ENCODE measurements around the gene CLEC11A.

Gene CLEC11A

GRCh38 chr19:50697414-50698124 lies 25.6 kb upstream of the CLEC11A start:
- FAIRE-seq (no peak), DNase-seq (ENCODE audit: insufficient read length, low spot score) (no peak)
- TF ChIP-seq POLR2A (IDR thresholded peaks at IDR 0.05; ENCODE audit: low read depth, low read length): no peak

GRCh38 chr19:50701367-50701985 lies 21.7 kb upstream of the CLEC11A start:
- no peak for DNase-seq (ENCODE audit: insufficient read length, low spot score)
- no peak for TF ChIP-seq POLR2A (IDR thresholded peaks at IDR 0.05; ENCODE audit: low read depth, low read length)
- FAIRE-seq: no peak

- FAIRE-seq (no peak), DNase-seq (ENCODE audit: insufficient read length, low spot score) (no peak)
- TF ChIP-seq POLR2A (IDR thresholded peaks at IDR 0.05; ENCODE audit: low read depth, low read length): no peak
Measured at GRCh38 chr19:50702158-50702870, 20.9 kb upstream of the CLEC11A start.

GRCh38 chr19:50702871-50703829 lies 20.0 kb upstream of the CLEC11A start:
- DNase-seq (ENCODE audit: insufficient read length, low spot score): peak; percentile 97
- TF ChIP-seq POLR2A (IDR thresholded peaks at IDR 0.05; ENCODE audit: low read depth, low read length): no peak
- FAIRE-seq: peak; percentile 67

- no peak for DNase-seq (ENCODE audit: insufficient read length, low spot score)
- no peak for TF ChIP-seq POLR2A (IDR thresholded peaks at IDR 0.05; ENCODE audit: low read depth, low read length)
- FAIRE-seq: no peak
Measured at GRCh38 chr19:50703915-50704796, 19.0 kb upstream of the CLEC11A start.

- DNase-seq (ENCODE audit: insufficient read length, low spot score) (peak; percentile 99), FAIRE-seq (peak; percentile 89)
- no peak for TF ChIP-seq POLR2A (IDR thresholded peaks at IDR 0.05; ENCODE audit: low read depth, low read length)
Measured at GRCh38 chr19:50705422-50706019, 17.6 kb upstream of the CLEC11A start.

- no peak for FAIRE-seq
- no peak for TF ChIP-seq POLR2A (IDR thresholded peaks at IDR 0.05; ENCODE audit: low read depth, low read length)
- DNase-seq (ENCODE audit: insufficient read length, low spot score): no peak
Measured at GRCh38 chr19:50706387-50706786, 16.8 kb upstream of the CLEC11A start.

GRCh38 chr19:50708179-50708879 lies 14.8 kb upstream of the CLEC11A start:
- no peak for TF ChIP-seq POLR2A (IDR thresholded peaks at IDR 0.05; ENCODE audit: low read depth, low read length)
- DNase-seq (ENCODE audit: insufficient read length, low spot score): no peak
- FAIRE-seq: no peak

GRCh38 chr19:50710094-50710493 lies 13.1 kb upstream of the CLEC11A start:
- no peak for FAIRE-seq
- no peak for TF ChIP-seq POLR2A (IDR thresholded peaks at IDR 0.05; ENCODE audit: low read depth, low read length)
- no peak for DNase-seq (ENCODE audit: insufficient read length, low spot score)

- FAIRE-seq (no peak), DNase-seq (ENCODE audit: insufficient read length, low spot score) (no peak)
Measured at GRCh38 chr19:50710612-50711011, 12.6 kb upstream of the CLEC11A start.

GRCh38 chr19:50711196-50711595 lies 12.0 kb upstream of the CLEC11A start:
- no peak for FAIRE-seq
- no peak for TF ChIP-seq POLR2A (IDR thresholded peaks at IDR 0.05; ENCODE audit: low read depth, low read length)
- no peak for DNase-seq (ENCODE audit: insufficient read length, low spot score)

More at GRCh38 chr19:50710612-50711011, 12.6 kb upstream of the CLEC11A start:
- TF ChIP-seq POLR2A (IDR thresholded peaks at IDR 0.05; ENCODE audit: low read depth, low read length): no peak

GRCh38 chr19:50711805-50712204 lies 11.4 kb upstream of the CLEC11A start:
- FAIRE-seq (no peak), DNase-seq (ENCODE audit: insufficient read length, low spot score) (no peak)
- no peak for TF ChIP-seq POLR2A (IDR thresholded peaks at IDR 0.05; ENCODE audit: low read depth, low read length)
